H7 (cell line): ENCODE measurements around the gene PCDHA10. TPM values are rescaled to one million over a fixed set of nuclear protein-coding genes. Genes with fewer than 3 reads are reported as not detected.
"Not testable (repeated sequence)": the region's sequence is repeated elsewhere in the genome, so short reads cannot be mapped to it uniquely, and the experiment has no call there.

Experiments used
- DNase-seq: peaks from one replicate; pipeline ENCODE4 v3.0.0; 2012
- H3K27me3 ChIP-seq: 2 replicates; pipeline ENCODE4 v1.6.0; 2011; ENCODE audit warnings: mild to moderate bottlenecking, low read length; ENCODE audit not compliant: control insufficient read depth, insufficient read depth
- H3K36me3 ChIP-seq: replicated peaks from 2 replicates; pipeline ENCODE4 v1.5.1; 2011; ENCODE audit warnings: low read length; ENCODE audit not compliant: control insufficient read depth, insufficient read depth
- H3K4me3 ChIP-seq: 2 replicates; pipeline ENCODE4 v1.5.1; 2011; ENCODE audit warnings: low read depth, mild to moderate bottlenecking, control low read depth, low read length, moderate library complexity; ENCODE audit not compliant: insufficient read depth
- total RNA-seq: library from RNA; depleted of rRNA; stranded (reverse); fragments of >200 nt; shearing (Covaris generic); gene quantifications from 2 replicates; pipeline ENCODE4 v1.2.3, GENCODE V29; 2014; rRNA removed

PCDHA10 gene
- 0.11 and 0.28 TPM in 2 replicates for total RNA-seq

GRCh38 chr5:140855772-140856674 is at the start of gene PCDHA10:
PCDHA10 (plus strand) TSS chr5:140855897; CDS start chr5:140856049, 152 bp downstream.
- Histone ChIP-seq H3K36me3 (no peaks in the 10 kb centered on the region), H3K4me3 (peak within 1 kb of the TSS; percentile 41; the same call in 1 of the 2 replicates), H3K27me3 (no peaks in the 10 kb centered on the region)
- DNase-seq = peak; percentile 75

- peak; percentile 80 for DNase-seq
- H3K36me3 ChIP-seq = no peaks in the 10 kb centered on the region
- peak within 1 kb of the TSS; percentile 73 for H3K4me3 ChIP-seq
- H3K27me3 ChIP-seq = no peaks in the 10 kb centered on the region
These were observed 48.6 kb upstream of the PCDHA10 start, which contains the start of gene PCDHA4 for GRCh38 chr5:140806834-140807775. PCDHA4 (plus strand) TSS chr5:140807068.

GRCh38 chr5:140808241-140808888 is 47.3 kb upstream of the PCDHA10 start:
- not testable (repeated sequence) for H3K27me3 ChIP-seq, DNase-seq, H3K4me3 ChIP-seq, H3K36me3 ChIP-seq

GRCh38 chr5:140808889-140809291 is 46.8 kb upstream of the PCDHA10 start:
- DNase-seq = no peak
- no peak overlapping the region for H3K4me3 ChIP-seq
- no peaks in the 10 kb centered on the region for H3K36me3 ChIP-seq
- H3K27me3 ChIP-seq = no peaks in the 10 kb centered on the region

- H3K4me3 ChIP-seq = no peak within 1 kb of the TSS
- no peaks in the 10 kb centered on the region for H3K36me3 ChIP-seq
- H3K27me3 ChIP-seq = no peaks in the 10 kb centered on the region
- DNase-seq = no peak
These were observed 34.1 kb upstream of the PCDHA10 start, which contains the start of gene PCDHA5 for GRCh38 chr5:140821375-140822280. PCDHA5 (plus strand) TSS chr5:140821613.

GRCh38 chr5:140822281-140822629 is 33.4 kb upstream of the PCDHA10 start:
- no peaks in the 10 kb centered on the region for H3K36me3 ChIP-seq
- H3K27me3 ChIP-seq = no peaks in the 10 kb centered on the region
- no peak overlapping the region for H3K4me3 ChIP-seq
- DNase-seq = no peak

GRCh38 chr5:140822969-140823368 is 32.7 kb upstream of the PCDHA10 start:
- not testable (repeated sequence) for H3K4me3 ChIP-seq, H3K36me3 ChIP-seq, DNase-seq, H3K27me3 ChIP-seq

- no peak for DNase-seq
- H3K4me3 ChIP-seq = no peak overlapping the region
- no peaks in the 10 kb centered on the region for H3K27me3 ChIP-seq
- no peaks in the 10 kb centered on the region for H3K36me3 ChIP-seq
These were observed 32.2 kb upstream of the PCDHA10 start for GRCh38 chr5:140823475-140823874.

- H3K27me3 ChIP-seq = no peaks in the 10 kb centered on the region
- DNase-seq = no peak
- no peak within 1 kb of the TSS for H3K4me3 ChIP-seq
- no peaks in the 10 kb centered on the region for H3K36me3 ChIP-seq
These were observed 27.9 kb upstream of the PCDHA10 start, which contains the start of gene PCDHA6 for GRCh38 chr5:140827704-140828361. PCDHA6 (plus strand) TSS chr5:140827960; CDS start chr5:140828092, 132 bp downstream.

GRCh38 chr5:140828362-140828737 is 27.3 kb upstream of the PCDHA10 start:
- Histone ChIP-seq H3K36me3 (no peaks in the 10 kb centered on the region), H3K4me3 (no peak overlapping the region), H3K27me3 (no peaks in the 10 kb centered on the region)
- DNase-seq = no peak

- DNase-seq, H3K27me3 ChIP-seq, H3K4me3 ChIP-seq, H3K36me3 ChIP-seq: not testable (repeated sequence)
These were observed 25.9 kb upstream of the PCDHA10 start for GRCh38 chr5:140829511-140830501.

- H3K36me3 ChIP-seq = no peaks in the 10 kb centered on the region
- H3K27me3 ChIP-seq = no peaks in the 10 kb centered on the region
- peak within 1 kb of the TSS; percentile 5; the same call in 1 of the 2 replicates for H3K4me3 ChIP-seq
- DNase-seq = no peak
These were observed 21.7 kb upstream of the PCDHA10 start, which contains the start of gene PCDHA7 for GRCh38 chr5:140833993-140834392. PCDHA7 (plus strand) TSS chr5:140834269; CDS start chr5:140834384, 115 bp downstream.
